Lung (tissue), 16 donors: Measurements from ENCODE around the gene PCDHA2. TPM values are rescaled to one million over a fixed set of nuclear protein-coding genes. Genes with fewer than 3 reads are reported as not detected.
A peak's percentile ranks its signal among the peaks of the same experiment; 100 is the strongest.

ENCODE experiments used
- ATAC-seq: fragments of 200-7000 bp; cut with Tn5 transposase; one replicate; pipeline ENCODE4 v1.9.1; 2020; ENCODE audit warnings: moderate number of reproducible peaks; ENCODE audit not compliant: insufficient read depth, low FRiP score
- DNase-seq, 3 donors: peaks; one replicate each; pipeline ENCODE4 v3.0.0-alpha.2; 2013 to 2017
- H3K27ac ChIP-seq, 2 donors: one replicate each; pipeline ENCODE4 v1.5.1; 2013; ENCODE audit warnings: mild to moderate bottlenecking in 2 of 2, moderate library complexity in 2 of 2, control low read depth in 1 of 2, inconsistent platforms in 1 of 2, low read depth in 1 of 2, low read length in 1 of 2
- H3K27me3 ChIP-seq, 3 donors: one replicate each; pipeline ENCODE4 v1.5.1; 2013; ENCODE audit warnings: low read length in 2 of 3; ENCODE audit not compliant: control insufficient read depth in 3 of 3, insufficient read depth in 3 of 3
- H3K36me3 ChIP-seq, 4 donors: one replicate each; pipeline ENCODE4 v1.5.1; 2013; ENCODE audit warnings: low read length in 4 of 4, mild to moderate bottlenecking in 1 of 4, moderate library complexity in 1 of 4; ENCODE audit not compliant: control insufficient read depth in 4 of 4, insufficient read depth in 4 of 4
- H3K4me1 ChIP-seq, 5 donors: one replicate each; pipeline ENCODE4 v1.5.1; 2013; ENCODE audit warnings: low read length in 5 of 5, mild to moderate bottlenecking in 2 of 5, moderate library complexity in 1 of 5; ENCODE audit not compliant: control insufficient read depth in 5 of 5, insufficient read depth in 5 of 5
- H3K4me3 ChIP-seq: one replicate; pipeline ENCODE4 v1.5.1; 2013; ENCODE audit warnings: mild to moderate bottlenecking, control low read depth, moderate library complexity
- H3K9ac ChIP-seq, 2 donors: one replicate each; pipeline ENCODE4 v1.5.1; 2013; ENCODE audit warnings: low read length in 2 of 2, control low read depth in 1 of 2; ENCODE audit not compliant: insufficient read depth in 1 of 2
- H3K9me3 ChIP-seq, 4 donors: one replicate each; pipeline ENCODE4 v1.5.1; 2013; ENCODE audit warnings: low read length in 3 of 4, mild to moderate bottlenecking in 1 of 4, moderate library complexity in 1 of 4; ENCODE audit not compliant: control insufficient read depth in 4 of 4, insufficient read depth in 3 of 4
- CTCF ChIP-seq: IDR thresholded peaks from 2 replicates; pipeline ENCODE4 v1.5.1; 2012; ENCODE audit warnings: mild to moderate bottlenecking; ENCODE audit errors: control extremely low read depth, extremely low read depth
- WGBS, 2 donors: extraction: QIAGEN DNeasy Blood & Tissue Kit; methylation state at CpG; one replicate each; pipeline ENCODE4 v1.1.7; 2013; 5-methylcytosine and 5-hydroxymethylcytosine counted together
- long read RNA-seq, 5 donors: transcript quantifications; one replicate each; lab custom pipeline, GENCODE V29; 2026
- polyA plus RNA-seq, 2 donors: library from polyadenylated mRNA; stranded (reverse); fragments of 200-250 nt; gene quantifications; one replicate each; pipeline ENCODE4 v1.2.1, GENCODE V29; 2013
- total RNA-seq, 2 donors: library from RNA; depleted of rRNA in 1 of 2; stranded (reverse); fragments of >200 nt in 1 of 2; gene quantifications; one replicate each; pipeline ENCODE4 v1.2.1, GENCODE V29; 2014 to 2021
- donor health status: control.
- donor health status: control.
- donor health status: Bipolar disorder and iron deficiency.
- donor health status: healthy.
- donor health status: DM: yes; HTN: yes; CAD: no.

PCDHA2 gene
- under 1 TPM; 0.15 to 0.43 TPM for total RNA-seq
- polyA plus RNA-seq, result under 1 TPM in 1 of 2 donors, not detected in 1; 0.02 TPM
- long read RNA-seq, donor 1, result 0 reads
- long read RNA-seq, donor 2, result 0 reads
- long read RNA-seq, donor 3, result 0 reads
- long read RNA-seq, donor 4, partial matches to known transcripts, result 0 of 1 reads
- long read RNA-seq, donor 4, other reads (novel, unspliced or antisense), result 0 of 1 reads
- long read RNA-seq, donor 5, partial matches to known transcripts, result 0 of 1 reads
- long read RNA-seq, donor 5, other reads (novel, unspliced or antisense), result 0 of 1 reads

DNA sequence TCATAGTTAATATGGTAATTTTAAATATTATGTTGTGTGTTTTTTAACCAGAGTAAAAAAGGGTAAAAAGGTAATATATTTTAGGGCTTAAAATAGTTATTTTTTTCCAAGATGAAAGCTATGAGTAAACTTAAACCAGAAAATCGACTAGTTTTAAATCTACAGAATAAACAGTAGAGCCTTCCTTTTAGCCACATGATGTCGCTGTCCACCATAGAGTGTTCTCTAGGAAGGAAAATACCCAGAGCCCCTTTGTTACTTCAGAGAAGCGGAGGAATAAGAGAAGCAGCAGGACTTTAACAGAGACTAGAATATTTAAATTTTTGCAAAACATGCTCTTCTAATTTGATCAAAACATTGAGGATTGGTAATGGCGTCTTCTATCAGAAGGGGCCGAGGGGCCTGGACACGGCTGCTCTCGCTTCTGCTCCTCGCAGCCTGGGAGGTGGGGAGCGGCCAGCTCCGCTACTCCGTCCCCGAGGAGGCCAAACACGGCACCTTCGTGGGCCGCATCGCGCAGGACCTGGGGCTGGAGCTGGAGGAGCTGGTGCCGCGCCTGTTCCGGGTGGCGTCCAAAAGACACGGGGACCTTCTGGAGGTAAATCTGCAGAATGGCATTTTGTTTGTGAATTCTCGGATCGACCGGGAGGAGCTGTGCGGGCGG lies at the start of gene PCDHA2:
Gene PCDHA2, plus strand, starts transcription at position 258 of the 664 bp plus-strand sequence.
- TF ChIP-seq CTCF, result no peak
- H3K27me3 ChIP-seq, result peaks cover 0 to 3% (median 0%) of the 10 kb centered on the region in 3 donors
- DNase-seq (peak in 1 of 3 donors; percentile 11), ATAC-seq (no peak)
- H3K9ac ChIP-seq, result no peak within 1 kb of the TSS
- no peak within 1 kb of the TSS for H3K27ac ChIP-seq
- no peaks in the 10 kb centered on the region for H3K4me1 ChIP-seq
- WGBS, 2 donors, result 20% methylated on average over 27 of the region's 27 CpGs
- no peak within 1 kb of the TSS for H3K4me3 ChIP-seq
- H3K9me3 ChIP-seq, result peaks cover 0 to 24% (median 14%) of the 10 kb centered on the region in 4 donors
- H3K36me3 ChIP-seq, result no peaks in the 10 kb centered on the region

- no peak for TF ChIP-seq CTCF
- H3K36me3 ChIP-seq, result no peaks in the 10 kb centered on the region
- ATAC-seq (no peak), DNase-seq (no peak)
- H3K4me3 ChIP-seq, result no peak overlapping the region
- H3K9ac ChIP-seq, result no peak overlapping the region
- 80 to 95% methylated on average over 5 of the region's 5 CpGs for WGBS, 2 donors
- no peaks in the 10 kb centered on the region for H3K4me1 ChIP-seq
- H3K27ac ChIP-seq, result no peak overlapping the region
- H3K9me3 ChIP-seq, result peaks cover 0 to 19% (median 10%) of the 10 kb centered on the region in 4 donors
- no peaks in the 10 kb centered on the region for H3K27me3 ChIP-seq
These were observed 41.1 kb upstream of the PCDHA2 start for GRCh38 chr5:140753561-140753960.

DNA sequence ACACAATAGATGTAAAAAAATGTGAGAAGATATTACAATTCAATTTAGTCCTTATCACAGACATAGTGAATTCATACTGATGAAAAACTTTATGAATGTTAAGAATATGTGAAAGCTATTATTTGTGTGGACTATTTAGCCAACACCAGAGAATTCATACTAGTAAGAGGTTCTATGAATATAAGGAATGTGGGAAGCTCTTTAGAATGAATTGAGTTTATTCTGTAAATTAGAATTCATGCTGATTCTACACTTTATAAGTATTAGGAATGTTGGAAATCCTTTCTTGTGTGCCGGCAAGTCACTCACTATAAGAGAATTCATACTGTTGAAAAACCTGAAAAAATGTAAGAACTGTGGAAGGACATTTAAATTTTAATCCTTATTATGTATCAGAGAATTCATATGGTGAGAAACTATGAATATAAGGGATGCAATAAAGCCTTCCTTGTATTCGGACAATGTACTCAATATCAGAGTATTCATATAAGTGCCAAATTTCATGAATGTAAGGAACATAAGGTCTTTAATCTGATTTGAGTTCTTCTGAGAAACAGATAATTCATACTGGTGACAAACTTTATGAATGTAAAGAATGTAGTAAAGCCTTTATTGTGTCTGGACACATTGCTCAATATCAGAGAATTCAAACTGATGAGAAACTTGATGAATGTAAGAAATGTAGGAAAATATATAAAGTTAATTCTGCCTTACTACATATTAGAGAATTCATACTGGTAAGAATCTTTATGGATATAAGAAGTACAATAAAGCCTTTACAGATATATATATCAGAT lies 30.3 kb upstream of the PCDHA2 start:
- H3K27ac ChIP-seq, result no peak overlapping the region
- H3K4me3 ChIP-seq, result no peak overlapping the region
- ATAC-seq (no peak), DNase-seq (no peak)
- H3K9me3 ChIP-seq, result peaks cover 2 to 44% (median 31%) of the 10 kb centered on the region in 4 donors
- H3K4me1 ChIP-seq, result no peaks in the 10 kb centered on the region
- H3K27me3 ChIP-seq, result no peaks in the 10 kb centered on the region
- TF ChIP-seq CTCF, result no peak
- H3K36me3 ChIP-seq, result no peaks in the 10 kb centered on the region
- 90 to 92% methylated on average over 2 of the region's 2 CpGs for WGBS, 2 donors
- H3K9ac ChIP-seq, result no peak overlapping the region
